HEK293 (cell line): ENCODE measurements around the gene SNAP23.

Experiments used
- CTCF ChIP-seq: fragments of 450-650 bp; formaldehyde crosslinking; IDR thresholded peaks from 2 replicates; pipeline ENCODE4 v1.5.1; 2016; ENCODE audit warnings: missing biosample characterization, missing genetic modification characterization
- RBAK ChIP-seq: fragments of 450-650 bp; formaldehyde crosslinking; IDR thresholded peaks from 2 replicates; pipeline ENCODE4 v1.5.1; 2016; ENCODE audit warnings: missing biosample characterization, missing genetic modification characterization
- TF ChIP-seq, protein P1 (sequence below): fragments of 450-650 bp; IDR thresholded peaks from 2 replicates; pipeline ENCODE4 v1.5.1; 2018; ENCODE audit warnings: missing biosample characterization, missing genetic modification characterization
- TF ChIP-seq, protein P2 (sequence below): fragments of 450-650 bp; formaldehyde crosslinking; IDR thresholded peaks from 2 replicates; pipeline ENCODE4 v1.5.1; 2016; ENCODE audit warnings: missing biosample characterization, missing genetic modification characterization

- no peak for TF ChIP-seq CTCF (tag by site-specific recombination)
- no peak for TF ChIP-seq RBAK (tag by site-specific recombination)
- TF ChIP-seq, protein P1, sequence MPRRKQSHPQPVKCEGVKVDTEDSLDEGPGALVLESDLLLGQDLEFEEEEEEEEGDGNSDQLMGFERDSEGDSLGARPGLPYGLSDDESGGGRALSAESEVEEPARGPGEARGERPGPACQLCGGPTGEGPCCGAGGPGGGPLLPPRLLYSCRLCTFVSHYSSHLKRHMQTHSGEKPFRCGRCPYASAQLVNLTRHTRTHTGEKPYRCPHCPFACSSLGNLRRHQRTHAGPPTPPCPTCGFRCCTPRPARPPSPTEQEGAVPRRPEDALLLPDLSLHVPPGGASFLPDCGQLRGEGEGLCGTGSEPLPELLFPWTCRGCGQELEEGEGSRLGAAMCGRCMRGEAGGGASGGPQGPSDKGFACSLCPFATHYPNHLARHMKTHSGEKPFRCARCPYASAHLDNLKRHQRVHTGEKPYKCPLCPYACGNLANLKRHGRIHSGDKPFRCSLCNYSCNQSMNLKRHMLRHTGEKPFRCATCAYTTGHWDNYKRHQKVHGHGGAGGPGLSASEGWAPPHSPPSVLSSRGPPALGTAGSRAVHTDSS (tag by site-specific recombination) = no peak
- TF ChIP-seq, protein P2, sequence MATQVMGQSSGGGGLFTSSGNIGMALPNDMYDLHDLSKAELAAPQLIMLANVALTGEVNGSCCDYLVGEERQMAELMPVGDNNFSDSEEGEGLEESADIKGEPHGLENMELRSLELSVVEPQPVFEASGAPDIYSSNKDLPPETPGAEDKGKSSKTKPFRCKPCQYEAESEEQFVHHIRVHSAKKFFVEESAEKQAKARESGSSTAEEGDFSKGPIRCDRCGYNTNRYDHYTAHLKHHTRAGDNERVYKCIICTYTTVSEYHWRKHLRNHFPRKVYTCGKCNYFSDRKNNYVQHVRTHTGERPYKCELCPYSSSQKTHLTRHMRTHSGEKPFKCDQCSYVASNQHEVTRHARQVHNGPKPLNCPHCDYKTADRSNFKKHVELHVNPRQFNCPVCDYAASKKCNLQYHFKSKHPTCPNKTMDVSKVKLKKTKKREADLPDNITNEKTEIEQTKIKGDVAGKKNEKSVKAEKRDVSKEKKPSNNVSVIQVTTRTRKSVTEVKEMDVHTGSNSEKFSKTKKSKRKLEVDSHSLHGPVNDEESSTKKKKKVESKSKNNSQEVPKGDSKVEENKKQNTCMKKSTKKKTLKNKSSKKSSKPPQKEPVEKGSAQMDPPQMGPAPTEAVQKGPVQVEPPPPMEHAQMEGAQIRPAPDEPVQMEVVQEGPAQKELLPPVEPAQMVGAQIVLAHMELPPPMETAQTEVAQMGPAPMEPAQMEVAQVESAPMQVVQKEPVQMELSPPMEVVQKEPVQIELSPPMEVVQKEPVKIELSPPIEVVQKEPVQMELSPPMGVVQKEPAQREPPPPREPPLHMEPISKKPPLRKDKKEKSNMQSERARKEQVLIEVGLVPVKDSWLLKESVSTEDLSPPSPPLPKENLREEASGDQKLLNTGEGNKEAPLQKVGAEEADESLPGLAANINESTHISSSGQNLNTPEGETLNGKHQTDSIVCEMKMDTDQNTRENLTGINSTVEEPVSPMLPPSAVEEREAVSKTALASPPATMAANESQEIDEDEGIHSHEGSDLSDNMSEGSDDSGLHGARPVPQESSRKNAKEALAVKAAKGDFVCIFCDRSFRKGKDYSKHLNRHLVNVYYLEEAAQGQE (tag by site-specific recombination) = no peak
These were observed 47.2 kb upstream of the SNAP23 start for GRCh38 chr15:42448281-42448680.
